NB4 (cell line): ENCODE data around the gene NFATC2.

Source experiments
- CTCF ChIP-seq: IDR thresholded peaks from one replicate; pipeline ENCODE4 v1.5.1; 2012; ENCODE audit warnings: low read depth, low read length
- MAX ChIP-seq: IDR thresholded peaks from 2 replicates; pipeline ENCODE4 v1.6.1; 2011; ENCODE audit warnings: low read depth, low read length
- MYC ChIP-seq: IDR thresholded peaks from 2 replicates; pipeline ENCODE4 v1.6.1; 2011; ENCODE audit warnings: low read depth, low read length
- POLR2A ChIP-seq: IDR thresholded peaks from 2 replicates; pipeline ENCODE4 v1.6.1; 2011; ENCODE audit warnings: mild to moderate bottlenecking; ENCODE audit not compliant: insufficient read length; ENCODE audit errors: extremely low read depth

GRCh38 chr20:51357543-51357942 is 185.0 kb downstream of the NFATC2 start:
- TF ChIP-seq CTCF (no peak), MAX (no peak), POLR2A (no peak), MYC (no peak)
